SH-SY5Y (cell line): ENCODE data around the gene CACNB3.

ENCODE experiments used
- GATA2 ChIP-seq: IDR thresholded peaks from 2 replicates; pipeline ENCODE4 v1.6.1; 2011; ENCODE audit warnings: mild to moderate bottlenecking, low read depth, low read length
- GATA3 ChIP-seq: IDR thresholded peaks from 2 replicates; pipeline ENCODE4 v1.6.1; 2011; ENCODE audit warnings: low read depth, mild to moderate bottlenecking, low read length, moderate library complexity

Gene CACNB3

GRCh38 chr12:48817873-48818830, at the start of gene CACNB3:
TSS of gene CACNB3 (plus strand) at chr12:48818496. CDS start at chr12:48818930, 434 bp downstream.
- no peak for TF ChIP-seq GATA3
- TF ChIP-seq GATA2, result no peak

DNA sequence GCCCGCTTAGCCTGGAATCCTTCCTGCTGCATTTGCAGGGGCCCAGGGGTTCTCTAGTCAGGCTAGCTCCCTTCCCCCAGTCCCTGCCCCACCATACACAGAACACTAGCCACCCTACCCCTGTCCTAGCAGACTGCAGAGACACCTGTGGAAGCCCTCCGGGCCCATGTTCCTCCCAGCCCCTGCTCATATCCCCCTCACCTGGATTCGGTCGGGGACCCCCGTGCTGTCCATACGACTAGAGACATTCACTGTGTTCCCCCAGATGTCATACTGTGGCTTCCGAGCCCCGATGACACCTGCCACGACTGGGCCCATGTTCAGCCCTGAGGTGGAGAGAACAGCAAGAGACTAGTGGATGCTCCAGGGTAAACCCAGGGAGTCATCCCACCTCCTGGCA, 49.6 kb upstream of the CACNB3 start:
- TF ChIP-seq GATA3, result no peak
- TF ChIP-seq GATA2, result no peak

GRCh38 chr12:48770756-48771155, 47.5 kb upstream of the CACNB3 start:
- no peak for TF ChIP-seq GATA2
- no peak for TF ChIP-seq GATA3

DNA sequence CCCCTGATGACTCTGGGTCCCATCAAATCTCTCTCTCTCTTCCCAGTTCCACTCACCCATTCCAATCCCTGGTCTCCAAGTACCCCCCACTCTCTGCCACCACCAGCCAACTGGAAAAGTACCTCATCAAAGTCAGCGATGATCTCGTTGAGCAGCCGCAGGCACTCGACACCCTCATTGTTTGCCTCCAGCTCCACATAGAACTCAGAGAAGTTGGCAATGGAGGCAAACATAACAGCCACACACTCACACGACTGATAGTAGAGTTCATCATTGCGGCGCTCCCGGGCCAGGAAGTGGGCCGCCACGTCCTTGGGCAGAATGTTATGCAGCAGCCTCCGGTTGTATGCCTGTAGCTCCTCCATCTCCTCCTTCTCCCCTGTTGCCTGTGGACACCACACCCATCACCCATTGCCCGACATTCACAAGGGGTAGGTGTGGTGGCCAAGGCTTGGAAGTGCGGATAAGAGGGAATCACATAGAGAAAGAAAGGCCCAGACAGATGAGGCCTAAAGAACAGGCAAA, 46.6 kb upstream of the CACNB3 start:
- TF ChIP-seq GATA3 (no peak), GATA2 (no peak)

DNA sequence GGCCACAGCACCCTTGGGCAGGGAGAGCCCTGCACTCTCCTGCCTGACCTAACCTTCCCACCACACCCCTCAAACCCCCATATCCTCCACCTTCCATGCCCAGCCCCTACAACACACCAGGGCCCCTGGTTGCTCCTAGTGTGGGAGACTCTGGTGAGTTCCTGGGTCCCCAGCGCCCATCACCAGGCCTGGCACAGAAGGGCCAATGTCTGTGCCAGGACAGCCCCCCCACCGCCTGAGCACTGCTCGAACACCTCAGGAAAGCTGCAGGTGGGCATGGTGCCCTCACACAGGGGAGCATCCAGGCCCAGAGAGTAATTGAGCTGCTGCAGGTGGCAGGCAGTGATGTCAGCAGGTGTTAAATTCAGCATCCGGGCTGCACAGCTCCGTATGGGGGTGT, 44.6 kb upstream of the CACNB3 start:
- no peak for TF ChIP-seq GATA2
- TF ChIP-seq GATA3, result no peak

GRCh38 chr12:48774516-48774915, 43.8 kb upstream of the CACNB3 start:
- no peak for TF ChIP-seq GATA2
- no peak for TF ChIP-seq GATA3

- TF ChIP-seq GATA2 (no peak), GATA3 (no peak)
These were observed 43.0 kb upstream of the CACNB3 start for GRCh38 chr12:48775299-48775698.

GRCh38 chr12:48775991-48776649, 42.2 kb upstream of the CACNB3 start:
- TF ChIP-seq GATA2, result no peak
- no peak for TF ChIP-seq GATA3

DNA sequence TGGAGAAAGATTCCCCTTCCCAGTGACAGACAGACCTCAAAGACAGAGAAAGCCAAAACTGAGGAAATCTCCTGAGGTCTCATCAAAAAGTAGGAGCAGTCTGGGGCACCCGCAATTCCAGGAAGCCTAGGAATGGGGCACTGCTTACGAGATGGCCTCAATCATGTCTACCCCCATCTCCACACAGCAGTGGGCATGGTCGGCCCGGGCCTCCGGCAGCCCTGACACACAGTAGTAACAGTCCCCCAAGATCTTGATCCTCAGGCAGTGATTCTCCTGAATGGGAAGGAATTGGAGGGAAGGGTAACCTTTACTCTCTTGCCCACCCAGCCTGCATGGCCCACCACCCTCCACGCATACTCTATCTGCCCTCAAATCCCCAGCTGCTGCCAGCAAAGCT, 41.3 kb upstream of the CACNB3 start:
- TF ChIP-seq GATA2 (no peak), GATA3 (no peak)

DNA sequence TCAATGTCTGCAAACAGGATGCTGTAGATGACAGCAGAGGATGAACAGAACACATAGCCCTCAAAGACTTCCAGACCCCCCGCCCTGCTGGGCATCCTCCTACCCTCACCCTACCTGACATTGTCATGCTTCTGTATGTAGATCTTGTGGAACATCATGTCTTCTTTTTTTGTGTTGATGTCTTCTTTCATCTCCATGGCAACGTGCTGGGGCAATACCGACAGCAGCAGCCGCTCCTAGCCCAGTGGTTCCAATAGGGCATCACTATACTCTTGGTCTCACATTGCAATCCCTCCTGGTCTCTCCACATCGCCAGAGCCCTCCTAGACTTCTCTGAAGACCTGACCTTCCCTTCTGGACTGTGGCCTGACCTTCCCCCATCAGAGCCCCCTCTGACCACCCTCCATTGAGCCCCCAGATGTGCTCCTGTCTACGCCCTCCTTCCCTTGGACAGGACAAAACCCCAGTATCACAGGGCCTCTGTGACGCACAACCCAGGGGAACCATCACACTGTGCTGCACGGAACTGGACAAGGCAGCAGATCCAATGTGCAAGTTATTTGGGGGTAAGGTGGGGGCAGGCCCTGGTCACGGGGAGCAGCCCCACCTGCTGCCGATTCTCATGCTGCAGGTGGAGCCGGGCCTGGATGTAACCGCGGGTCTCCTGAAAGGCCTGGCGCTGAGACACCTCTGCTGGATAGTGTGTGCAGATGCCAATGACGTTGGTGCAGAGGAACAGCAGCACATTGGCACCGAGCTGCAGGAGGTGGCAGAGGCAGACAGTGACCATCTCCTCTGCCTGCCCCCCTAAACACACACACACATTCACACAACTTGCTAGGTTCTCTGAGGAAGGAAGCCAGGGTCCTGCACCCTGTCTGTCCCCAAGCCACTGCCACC, 40.5 kb upstream of the CACNB3 start:
- no peak for TF ChIP-seq GATA3
- TF ChIP-seq GATA2, result no peak

GRCh38 chr12:48779869-48780268, 38.4 kb upstream of the CACNB3 start:
- no peak for TF ChIP-seq GATA3
- TF ChIP-seq GATA2, result no peak

DNA sequence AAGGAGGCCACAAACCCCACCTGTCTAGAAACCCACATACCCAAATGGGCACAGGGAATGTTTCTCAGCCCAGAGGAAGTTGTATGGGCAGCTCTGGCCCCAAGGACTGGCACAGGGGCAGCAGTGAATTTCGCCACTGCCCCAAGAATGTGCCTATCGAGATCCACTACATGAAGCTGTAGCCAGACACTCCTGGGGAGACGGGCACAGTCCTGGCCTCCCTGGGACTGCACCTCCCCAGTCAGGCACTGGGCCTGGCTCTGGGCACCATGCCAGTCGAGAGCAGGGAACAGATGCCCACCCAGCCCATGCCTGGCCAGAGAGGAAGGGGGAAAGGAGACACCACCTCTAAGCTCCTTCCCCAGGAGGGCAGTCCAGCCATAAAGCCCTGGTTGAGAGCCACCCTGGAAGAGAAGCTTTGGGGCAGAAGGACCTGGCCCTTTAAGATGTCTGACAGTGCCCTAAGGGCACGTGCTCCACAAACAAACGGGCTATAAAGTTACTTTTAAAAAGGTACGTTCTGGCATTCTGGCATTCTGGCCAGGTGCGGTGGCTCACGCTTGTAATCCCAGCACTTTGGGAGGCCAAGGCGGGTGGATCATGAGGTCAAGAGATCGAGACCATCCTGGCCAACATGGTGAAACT, 37.8 kb upstream of the CACNB3 start:
- no peak for TF ChIP-seq GATA2
- no peak for TF ChIP-seq GATA3

GRCh38 chr12:48781750-48782456, 36.4 kb upstream of the CACNB3 start:
- TF ChIP-seq GATA2 (no peak), GATA3 (no peak)
